HepG2 (cell line): ENCODE data around the gene GSK3B. TPM values are rescaled to one million over a fixed set of nuclear protein-coding genes. Genes with fewer than 3 reads are reported as not detected.

Experiments
- ATAC-seq: fragments of 200-7000 bp; cut with Tn5 transposase; 3 replicates; pipeline ENCODE4 v1.9.1; 2020; ENCODE audit warnings: mild to moderate bottlenecking, moderate library complexity
- BruUV-seq: library from RNA; stranded (reverse); fragments of 400-500 nt; replicated peaks from 2 replicates; lab custom pipeline; 2021; lab: Mats Ljungman, UMichigan
- CTCF ChIA-PET: fragments of 300-600 bp; formaldehyde crosslinking; extraction: SDS; loops from one replicate; lab custom pipeline; 2021; ENCODE audit warnings: low total read pairs, inconsistent platforms, low intra/inter-chr PET ratio; lab: Yijun Ruan, JAX
- POLR2A ChIA-PET: fragments of 350-600 bp; sonication (Branson Sonifier 250); formaldehyde crosslinking; loops from one replicate; lab custom pipeline; 2020; ENCODE audit warnings: antibody characterized with exemption, inconsistent platforms; lab: Yijun Ruan, JAX
- DNase-seq: peaks from one replicate; pipeline ENCODE4 v3.0.0-alpha.2; 2015; ENCODE audit warnings: low spot score
- FAIRE-seq: peaks from 3 replicates; lab custom pipeline; 2011; peaks lifted over from hg19 to GRCh38; lab: Jason Lieb, UNC
- H2AFZ ChIP-seq: one replicate; pipeline ENCODE4 v1.6.1; 2011; ENCODE audit warnings: low read length, inconsistent platforms
- H3K27ac ChIP-seq: fragments of 300-600 bp; 3 replicates; pipeline ENCODE4 v1.8.0; 2011; ENCODE audit warnings: mixed run types, mild to moderate bottlenecking, mixed read lengths, low read length, inconsistent platforms; ENCODE audit not compliant: insufficient read depth; ENCODE audit errors: extremely low read length
- H3K27me3 ChIP-seq, 2 experiments: fragments of 200-600 bp in 1 of 2; 2 replicates in 1 of 2; 3 replicates in 1 of 2; pipeline versions ENCODE4 v1.6.0 to v1.8.0; 2011; ENCODE audit warnings: low read length in 2 of 2, mild to moderate bottlenecking in 2 of 2, moderate library complexity in 2 of 2, inconsistent platforms in 1 of 2; ENCODE audit not compliant: insufficient read depth in 2 of 2, control insufficient read depth in 1 of 2
- H3K36me3 ChIP-seq, 2 experiments: fragments of 200-600 bp in 1 of 2; replicated peaks in 1 of 2; 2 replicates in 1 of 2; 3 replicates in 1 of 2; pipeline versions ENCODE4 v1.5.1 to v1.8.0; 2011; ENCODE audit warnings: low read length in 2 of 2, inconsistent platforms in 1 of 2; ENCODE audit not compliant: insufficient read depth in 2 of 2, control insufficient read depth in 1 of 2
- H3K4me1 ChIP-seq: 2 replicates; pipeline ENCODE4 v1.5.1; 2012; ENCODE audit warnings: low read length, inconsistent platforms; ENCODE audit not compliant: insufficient read depth
- H3K4me2 ChIP-seq: 2 replicates; pipeline ENCODE4 v1.6.0; 2011; ENCODE audit warnings: low read depth, low read length, inconsistent platforms
- H3K4me3 ChIP-seq, 3 experiments: fragments of 200-600 bp in 1 of 3; sonication (generic), shearing (Covaris generic) in 1 of 3; replicated peaks in 1 of 3; 2 replicates each; pipeline ENCODE4 v1.5.1; 2011 to 2016; ENCODE audit warnings: low read length in 3 of 3, inconsistent platforms in 2 of 3, low read depth in 2 of 3, mild to moderate bottlenecking in 2 of 3, control low read depth in 1 of 3, mixed read lengths in 1 of 3; ENCODE audit not compliant: insufficient read depth in 1 of 3
- H3K79me2 ChIP-seq: one replicate; pipeline ENCODE4 v1.6.1; 2011; ENCODE audit warnings: low read length, inconsistent platforms; ENCODE audit not compliant: insufficient read depth
- H3K9ac ChIP-seq: 2 replicates; pipeline ENCODE4 v1.6.0; 2011; ENCODE audit warnings: mild to moderate bottlenecking, low read depth, low read length, inconsistent platforms; ENCODE audit not compliant: insufficient read depth
- H3K9me3 ChIP-seq: 2 replicates; pipeline ENCODE4 v1.5.1; 2012; ENCODE audit warnings: mild to moderate bottlenecking, low read length
- H4K20me1 ChIP-seq: 2 replicates; pipeline ENCODE4 v1.6.0; 2011; ENCODE audit warnings: inconsistent platforms, mild to moderate bottlenecking, low read length, moderate library complexity; ENCODE audit not compliant: insufficient read depth
- ATF7-NPFF ChIP-seq: sonication (generic); formaldehyde crosslinking; IDR thresholded peaks from 2 replicates; pipeline ENCODE4 v1.8.1; 2023; ENCODE audit warnings: mild to moderate bottlenecking, low read depth, missing genetic modification reagents, moderate library complexity
- EP300 ChIP-seq, 3 experiments: sonication (generic) in 1 of 3; formaldehyde crosslinking in 1 of 3; IDR thresholded peaks; 2 replicates each; pipeline versions ENCODE4 v1.5.1 to v1.6.1; 2011 to 2020; ENCODE audit warnings: low read depth in 2 of 3, low read length in 2 of 3, borderline replicate concordance in 1 of 3, improper control_type of control experiment in 1 of 3, mild to moderate bottlenecking in 1 of 3, missing genetic modification reagents in 1 of 3, moderate library complexity in 1 of 3
- IKZF5 ChIP-seq: IDR thresholded peaks from 2 replicates; pipeline ENCODE4 v1.6.1; 2018; ENCODE audit warnings: missing genetic modification reagents, mild to moderate bottlenecking, missing compliant biosample characterization
- NCOA1 ChIP-seq: sonication (generic); formaldehyde crosslinking; IDR thresholded peaks from 2 replicates; pipeline ENCODE4 v1.9.0; 2021; ENCODE audit warnings: missing genetic modification reagents
- NONO ChIP-seq, 2 experiments: fragments of 450-650 bp in 1 of 2; sonication (generic) in 1 of 2; formaldehyde crosslinking in 1 of 2; IDR thresholded peaks in 1 of 2; conservative IDR thresholded peaks in 1 of 2; 2 replicates each; pipeline versions ENCODE4 v1.6.1 to v1.8.0; 2017 to 2022; ENCODE audit warnings: mild to moderate bottlenecking in 1 of 2, missing genetic modification reagents in 1 of 2, moderate library complexity in 1 of 2
- PRPF4 ChIP-seq: fragments of 200-400 bp; formaldehyde crosslinking; IDR thresholded peaks from 2 replicates; pipeline ENCODE4 v1.6.1; 2016; ENCODE audit warnings: low read length, low read depth; ENCODE audit not compliant: poor library complexity, severe bottlenecking
- SETDB1 ChIP-seq: sonication (generic); formaldehyde crosslinking; IDR thresholded peaks from 2 replicates; pipeline ENCODE4 v1.5.1; 2020; ENCODE audit warnings: missing genetic modification reagents, mild to moderate bottlenecking, borderline replicate concordance
- STAG1 ChIP-seq: sonication (generic); formaldehyde crosslinking; IDR thresholded peaks from 2 replicates; pipeline ENCODE4 v1.4.0; 2020; ENCODE audit warnings: missing genetic modification reagents
- THYN1 ChIP-seq: sonication (generic); formaldehyde crosslinking; IDR thresholded peaks from 2 replicates; pipeline ENCODE4 v1.8.1; 2023; ENCODE audit warnings: low read depth, mild to moderate bottlenecking, moderate library complexity, missing genetic modification reagents, borderline replicate concordance
- YY1 ChIP-seq: IDR thresholded peaks from 2 replicates; pipeline ENCODE4 v1.6.1; 2011; ENCODE audit warnings: low read length, low read depth, moderate library complexity, mild to moderate bottlenecking; ENCODE audit not compliant: insufficient read depth, insufficient replicate concordance
- ZNF24 ChIP-seq: fragments of 450-650 bp; IDR thresholded peaks from 2 replicates; pipeline ENCODE4 v1.6.1; 2017; ENCODE audit warnings: antibody characterized with exemption, mild to moderate bottlenecking
- ZNF761 ChIP-seq: sonication (generic); formaldehyde crosslinking; conservative IDR thresholded peaks from 2 replicates; pipeline ENCODE4 v1.4.0; 2020; ENCODE audit warnings: mild to moderate bottlenecking, missing genetic modification reagents
- ZNF83 ChIP-seq: sonication (generic); formaldehyde crosslinking; IDR thresholded peaks from 2 replicates; pipeline ENCODE4 v1.4.0; 2020; ENCODE audit warnings: missing genetic modification reagents, mild to moderate bottlenecking, borderline replicate concordance
- WGBS: methylation state at CpG from one replicate; pipeline ENCODE4 v1.1.6; 2017; ENCODE audit warnings: low lambda C conversion rate; 5-methylcytosine and 5-hydroxymethylcytosine counted together
- in situ Hi-C: cut with HindIII; loops from 2 replicates; pipeline ENCODE4 v1.10.0; 2017; ENCODE audit warnings: low pct_unique_long_range_greater_than_20kb; ENCODE audit not compliant: extremely low pct_ligation_motif_present
- intact Hi-C: fragments of 100-400 bp; cut with micrococcal nuclease; formaldehyde crosslinking; loops from one replicate; pipeline ENCODE4 v1.10.0; 2022; ENCODE audit not compliant: unreplicated experiment
- polyA plus RNA-seq, 8 experiments: library from polyadenylated mRNA; depleted of rRNA in 3 of 8; stranded (reverse) in 7 of 8; unstranded in 1 of 8; fragments of >200 nt; fragmentation: Illumina TruSeq in 4 of 8; extraction: Trizol in 4 of 8; gene quantifications; 2 replicates each; pipeline versions ENCODE4 v1.2.1 to v1.2.3, GENCODE V29; 2011 to 2016; ENCODE audit warnings: low read depth in 4 of 8, missing spikeins in 1 of 8, mixed read lengths in 1 of 8; ENCODE audit not compliant: insufficient read depth in 1 of 8
- total RNA-seq, 5 experiments: library from RNA; depleted of rRNA; stranded (reverse); fragments of >200 nt; fragmentation: Illumina TruSeq; extraction: Trizol; gene quantifications; 2 replicates each; pipeline ENCODE4 v1.2.3, GENCODE V29; 2016; ENCODE audit warnings: low read depth in 1 of 5
- TF ChIP-seq, protein P1 (sequence below): sonication (generic); formaldehyde crosslinking; IDR thresholded peaks from 2 replicates; pipeline ENCODE4 v1.5.1; 2020; ENCODE audit warnings: missing genetic modification reagents, mild to moderate bottlenecking, borderline replicate concordance
- TF ChIP-seq, protein P2 (sequence below): sonication (generic); IDR thresholded peaks from 2 replicates; pipeline ENCODE4 v1.6.1; 2016; ENCODE audit warnings: low read depth, borderline replicate concordance
- TF ChIP-seq, protein P3 (sequence below): sonication (generic); formaldehyde crosslinking; IDR thresholded peaks from 2 replicates; pipeline ENCODE4 v1.8.1; 2023; ENCODE audit warnings: mild to moderate bottlenecking, missing genetic modification reagents

The GSK3B gene
- total and polyA plus RNA-seq, 2 of the 13 experiments (the other 11 are each of a cell fraction or from before 2014, with no cell fraction given), result 22.3 to 30.1 TPM

GRCh38 chr3:120095226-120095978 lies 1.2 kb upstream of the GSK3B start:
- Histone ChIP-seq H3K36me3 (no peaks in the 10 kb centered on the region), H2AFZ (no peak overlapping the region), H3K79me2 (peaks cover 52% of the 10 kb centered on the region), H3K27me3 (no peaks in the 10 kb centered on the region; a peak in 1 of 5 replicates), H3K27ac (peak overlapping the region; percentile 100), H3K4me1 (peaks cover 15% of the 10 kb centered on the region), H3K4me3 (peak overlapping the region; percentile 82 to 88 (median 88)), H3K4me2 (peak overlapping the region; percentile 96), H4K20me1 (peaks cover 30% of the 10 kb centered on the region), H3K9me3 (no peaks in the 10 kb centered on the region), H3K9ac (peak overlapping the region; percentile 100)
- intact Hi-C loops (loop anchor here (10.0 kb wide), 1 partner anchor 249 kb away; the partner anchor contains the start of gene LRRC58), in situ Hi-C loops (no loop called here)
- ChIA-PET POLR2A (interaction anchor here (0.7 to 4.6 kb wide), 39 partner anchors 8 to 855 kb away, joined by 3 to 65 read pairs (median 5); partner anchors contain the start of genes B4GALT4, COX17, HGD and LRRC58), CTCF (no interaction called here)
- WGBS, result 5% methylated on average over 15 of the region's 58 CpGs
- ATAC-seq, result peak; percentile 78
- BruUV-seq, result no TSS peak
- FAIRE-seq, result peak; percentile 39
- peak; percentile 87 for DNase-seq
- TF ChIP-seq YY1 (peak; percentile 88), THYN1 (CRISPR knock-in tag) (no peak), STAG1 (CRISPR knock-in tag) (no peak), PRPF4 (no peak), ZNF24 (no peak), NONO (IDR thresholded peaks at IDR 0.05) (no peak), NONO (CRISPR knock-in tag; conservative IDR thresholded peaks at IDR 0.05) (peak; percentile 80; the same call in 1 of the 2 replicates), IKZF5 (peak; percentile 78; the same call in 1 of the 2 replicates), ZNF83 (0 out of 2 replicates have a peak, but pooled peaks have one; percentile 60), ZNF761 (no peak), ATF7-NPFF (no peak), EP300 (IDR thresholded peaks at IDR 0.05; ENCODE audit: low read depth in 2 of 2, low read length in 2 of 2) (no peak), EP300 (CRISPR knock-in tag; IDR thresholded peaks at IDR 0.05; ENCODE audit: borderline replicate concordance) (no peak), NCOA1 (0 out of 2 replicates have a peak, but pooled peaks have one; percentile 21), SETDB1 (CRISPR knock-in tag) (no peak)
- TF ChIP-seq, protein P1, sequence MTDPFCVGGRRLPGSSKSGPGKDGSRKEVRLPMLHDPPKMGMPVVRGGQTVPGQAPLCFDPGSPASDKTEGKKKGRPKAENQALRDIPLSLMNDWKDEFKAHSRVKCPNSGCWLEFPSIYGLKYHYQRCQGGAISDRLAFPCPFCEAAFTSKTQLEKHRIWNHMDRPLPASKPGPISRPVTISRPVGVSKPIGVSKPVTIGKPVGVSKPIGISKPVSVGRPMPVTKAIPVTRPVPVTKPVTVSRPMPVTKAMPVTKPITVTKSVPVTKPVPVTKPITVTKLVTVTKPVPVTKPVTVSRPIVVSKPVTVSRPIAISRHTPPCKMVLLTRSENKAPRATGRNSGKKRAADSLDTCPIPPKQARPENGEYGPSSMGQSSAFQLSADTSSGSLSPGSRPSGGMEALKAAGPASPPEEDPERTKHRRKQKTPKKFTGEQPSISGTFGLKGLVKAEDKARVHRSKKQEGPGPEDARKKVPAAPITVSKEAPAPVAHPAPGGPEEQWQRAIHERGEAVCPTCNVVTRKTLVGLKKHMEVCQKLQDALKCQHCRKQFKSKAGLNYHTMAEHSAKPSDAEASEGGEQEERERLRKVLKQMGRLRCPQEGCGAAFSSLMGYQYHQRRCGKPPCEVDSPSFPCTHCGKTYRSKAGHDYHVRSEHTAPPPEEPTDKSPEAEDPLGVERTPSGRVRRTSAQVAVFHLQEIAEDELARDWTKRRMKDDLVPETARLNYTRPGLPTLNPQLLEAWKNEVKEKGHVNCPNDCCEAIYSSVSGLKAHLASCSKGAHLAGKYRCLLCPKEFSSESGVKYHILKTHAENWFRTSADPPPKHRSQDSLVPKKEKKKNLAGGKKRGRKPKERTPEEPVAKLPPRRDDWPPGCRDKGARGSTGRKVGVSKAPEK (CRISPR knock-in tag), result no peak
- TF ChIP-seq, protein P2, sequence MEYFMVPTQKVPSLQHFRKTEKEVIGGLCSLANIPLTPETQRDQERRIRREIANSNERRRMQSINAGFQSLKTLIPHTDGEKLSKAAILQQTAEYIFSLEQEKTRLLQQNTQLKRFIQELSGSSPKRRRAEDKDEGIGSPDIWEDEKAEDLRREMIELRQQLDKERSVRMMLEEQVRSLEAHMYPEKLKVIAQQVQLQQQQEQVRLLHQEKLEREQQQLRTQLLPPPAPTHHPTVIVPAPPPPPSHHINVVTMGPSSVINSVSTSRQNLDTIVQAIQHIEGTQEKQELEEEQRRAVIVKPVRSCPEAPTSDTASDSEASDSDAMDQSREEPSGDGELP, result peak; percentile 26; the same call in 1 of the 2 replicates
- TF ChIP-seq, protein P3, sequence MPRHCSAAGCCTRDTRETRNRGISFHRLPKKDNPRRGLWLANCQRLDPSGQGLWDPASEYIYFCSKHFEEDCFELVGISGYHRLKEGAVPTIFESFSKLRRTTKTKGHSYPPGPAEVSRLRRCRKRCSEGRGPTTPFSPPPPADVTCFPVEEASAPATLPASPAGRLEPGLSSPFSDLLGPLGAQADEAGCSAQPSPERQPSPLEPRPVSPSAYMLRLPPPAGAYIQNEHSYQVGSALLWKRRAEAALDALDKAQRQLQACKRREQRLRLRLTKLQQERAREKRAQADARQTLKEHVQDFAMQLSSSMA (CRISPR knock-in tag), result peak; percentile 48
